A673 (cell line): Measurements from ENCODE around the gene CAPN1. TPM values are rescaled to one million over a fixed set of nuclear protein-coding genes. Genes with fewer than 3 reads are reported as not detected.

Source experiments
- BruUV-seq: library from RNA; stranded (reverse); fragments of 400-500 nt; replicated peaks from 2 replicates; lab custom pipeline; 2021; lab: Mats Ljungman, UMichigan
- CTCF ChIA-PET: fragments of 300-600 bp; sonication (Branson Sonifier 250); formaldehyde crosslinking; loops from one replicate; lab custom pipeline; 2022; ENCODE audit warnings: antibody characterized with exemption; lab: Charles Lee
- POLR2A ChIA-PET: fragments of 300-600 bp; sonication (Branson Sonifier 250); formaldehyde crosslinking; loops from one replicate; lab custom pipeline; 2022; ENCODE audit warnings: antibody characterized with exemption; ENCODE audit not compliant: low non-redundant PET; lab: Charles Lee
- DNase-seq: peaks from one replicate; pipeline ENCODE4 v3.0.0-alpha.2; 2015; ENCODE audit warnings: low spot score
- H3K27ac ChIP-seq: fragments of 200-600 bp; sonication (generic); 2 replicates; pipeline ENCODE4 v1.5.1; 2016; ENCODE audit warnings: mixed run types, low read depth, mild to moderate bottlenecking, mixed read lengths, antibody characterized with exemption, low read length; ENCODE audit not compliant: poor library complexity, severe bottlenecking
- H3K27me3 ChIP-seq: fragments of 200-600 bp; sonication (generic); replicated peaks from 2 replicates; pipeline ENCODE4 v1.6.1; 2017; ENCODE audit warnings: mixed run types, low read depth, mild to moderate bottlenecking, mixed read lengths, antibody characterized with exemption, low read length; ENCODE audit not compliant: insufficient read depth, poor library complexity
- H3K36me3 ChIP-seq: fragments of 200-600 bp; sonication (generic); 2 replicates; pipeline ENCODE4 v1.6.1; 2016; ENCODE audit warnings: mixed run types, mild to moderate bottlenecking, mixed read lengths, antibody characterized with exemption, low read length; ENCODE audit not compliant: insufficient read depth, poor library complexity, severe bottlenecking
- H3K4me1 ChIP-seq: fragments of 200-600 bp; sonication (generic); 2 replicates; pipeline ENCODE4 v1.6.1; 2017; ENCODE audit warnings: mixed run types, mild to moderate bottlenecking, mixed read lengths, antibody characterized with exemption, low read length; ENCODE audit not compliant: insufficient read depth, poor library complexity, severe bottlenecking
- H3K4me3 ChIP-seq: fragments of 200-600 bp; sonication (generic); 2 replicates; pipeline ENCODE4 v1.5.1; 2016; ENCODE audit warnings: low read depth, mixed run types, mild to moderate bottlenecking, mixed read lengths, low read length; ENCODE audit not compliant: poor library complexity, severe bottlenecking
- H3K9me3 ChIP-seq: fragments of 200-600 bp; sonication (generic); 2 replicates; pipeline ENCODE4 v1.6.1; 2016; ENCODE audit warnings: mixed run types, low read depth, mild to moderate bottlenecking, mixed read lengths, antibody characterized with exemption, low read length; ENCODE audit not compliant: poor library complexity, severe bottlenecking
- EZH2 ChIP-seq: fragments of 200-600 bp; sonication (generic); IDR thresholded peaks from 2 replicates; pipeline ENCODE4 v1.6.1; 2017; ENCODE audit warnings: borderline replicate concordance, low read depth, mild to moderate bottlenecking, mixed read lengths, antibody characterized with exemption, low read length; ENCODE audit not compliant: poor library complexity, severe bottlenecking
- intact Hi-C: fragments of 100-400 bp; cut with micrococcal nuclease; formaldehyde crosslinking; loops from one replicate; pipeline ENCODE4 v1.10.0; 2022; ENCODE audit not compliant: unreplicated experiment
- total RNA-seq: library from RNA; stranded (reverse); gene quantifications from 2 replicates; pipeline ENCODE4 v1.2.3, GENCODE V29; 2021
- TF ChIP-seq, protein P1 (sequence below): fragments of 300-800, 200-600 bp; sonication (generic); conservative IDR thresholded peaks from 2 replicates; pipeline ENCODE4 v1.5.1; 2017; ENCODE audit warnings: low read depth, mild to moderate bottlenecking, antibody characterized with exemption, low read length, moderate library complexity, mixed read lengths

The CAPN1 gene
- total RNA-seq, 1 experiment from 2014 or later = 79.9 TPM

DNA sequence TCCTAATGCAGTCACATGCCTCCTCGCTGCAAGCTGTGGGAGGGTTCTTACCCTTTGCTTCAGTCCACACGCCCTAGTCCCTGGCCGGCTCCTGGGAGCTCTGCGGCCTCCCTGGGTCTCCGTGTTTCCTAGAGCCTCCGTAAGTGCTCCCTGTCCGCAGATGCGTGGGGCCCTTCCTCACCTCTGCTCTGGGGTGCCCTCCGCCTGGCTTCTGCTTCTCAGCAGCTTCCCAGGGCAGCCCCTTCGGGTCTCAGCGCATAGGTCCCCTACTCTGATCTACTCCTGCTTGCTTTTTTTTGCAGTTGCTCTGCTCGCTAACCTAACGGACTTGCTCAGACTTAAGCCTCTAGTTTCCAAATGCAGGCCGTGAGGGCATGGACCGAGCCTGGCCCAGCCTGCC, 22.4 kb downstream of the CAPN1 start:
- Histone ChIP-seq H3K4me3 (no peak overlapping the region), H3K4me1 (no peaks in the 10 kb centered on the region), H3K27ac (no peak overlapping the region), H3K9me3 (no peaks in the 10 kb centered on the region), H3K36me3 (peaks cover 5% of the 10 kb centered on the region), H3K27me3 (no peaks in the 10 kb centered on the region)
- ChIA-PET CTCF (interaction anchor here (1.0 to 1.3 kb wide), 2 partner anchors 112 to 130 kb away, joined by 3 to 5 read pairs; partner anchors contain the start of gene DPF2), POLR2A (no interaction called here)
- TF ChIP-seq, protein P1, sequence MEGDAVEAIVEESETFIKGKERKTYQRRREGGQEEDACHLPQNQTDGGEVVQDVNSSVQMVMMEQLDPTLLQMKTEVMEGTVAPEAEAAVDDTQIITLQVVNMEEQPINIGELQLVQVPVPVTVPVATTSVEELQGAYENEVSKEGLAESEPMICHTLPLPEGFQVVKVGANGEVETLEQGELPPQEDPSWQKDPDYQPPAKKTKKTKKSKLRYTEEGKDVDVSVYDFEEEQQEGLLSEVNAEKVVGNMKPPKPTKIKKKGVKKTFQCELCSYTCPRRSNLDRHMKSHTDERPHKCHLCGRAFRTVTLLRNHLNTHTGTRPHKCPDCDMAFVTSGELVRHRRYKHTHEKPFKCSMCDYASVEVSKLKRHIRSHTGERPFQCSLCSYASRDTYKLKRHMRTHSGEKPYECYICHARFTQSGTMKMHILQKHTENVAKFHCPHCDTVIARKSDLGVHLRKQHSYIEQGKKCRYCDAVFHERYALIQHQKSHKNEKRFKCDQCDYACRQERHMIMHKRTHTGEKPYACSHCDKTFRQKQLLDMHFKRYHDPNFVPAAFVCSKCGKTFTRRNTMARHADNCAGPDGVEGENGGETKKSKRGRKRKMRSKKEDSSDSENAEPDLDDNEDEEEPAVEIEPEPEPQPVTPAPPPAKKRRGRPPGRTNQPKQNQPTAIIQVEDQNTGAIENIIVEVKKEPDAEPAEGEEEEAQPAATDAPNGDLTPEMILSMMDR = no peak
- TF ChIP-seq EZH2 = no peak
- no peak for DNase-seq
- intact Hi-C loops = loop anchor here (5.0 to 10.0 kb wide), 2 partner anchors 113 to 311 kb away; no protein-coding TSS in a partner anchor
- BruUV-seq = no TSS peak

DNA sequence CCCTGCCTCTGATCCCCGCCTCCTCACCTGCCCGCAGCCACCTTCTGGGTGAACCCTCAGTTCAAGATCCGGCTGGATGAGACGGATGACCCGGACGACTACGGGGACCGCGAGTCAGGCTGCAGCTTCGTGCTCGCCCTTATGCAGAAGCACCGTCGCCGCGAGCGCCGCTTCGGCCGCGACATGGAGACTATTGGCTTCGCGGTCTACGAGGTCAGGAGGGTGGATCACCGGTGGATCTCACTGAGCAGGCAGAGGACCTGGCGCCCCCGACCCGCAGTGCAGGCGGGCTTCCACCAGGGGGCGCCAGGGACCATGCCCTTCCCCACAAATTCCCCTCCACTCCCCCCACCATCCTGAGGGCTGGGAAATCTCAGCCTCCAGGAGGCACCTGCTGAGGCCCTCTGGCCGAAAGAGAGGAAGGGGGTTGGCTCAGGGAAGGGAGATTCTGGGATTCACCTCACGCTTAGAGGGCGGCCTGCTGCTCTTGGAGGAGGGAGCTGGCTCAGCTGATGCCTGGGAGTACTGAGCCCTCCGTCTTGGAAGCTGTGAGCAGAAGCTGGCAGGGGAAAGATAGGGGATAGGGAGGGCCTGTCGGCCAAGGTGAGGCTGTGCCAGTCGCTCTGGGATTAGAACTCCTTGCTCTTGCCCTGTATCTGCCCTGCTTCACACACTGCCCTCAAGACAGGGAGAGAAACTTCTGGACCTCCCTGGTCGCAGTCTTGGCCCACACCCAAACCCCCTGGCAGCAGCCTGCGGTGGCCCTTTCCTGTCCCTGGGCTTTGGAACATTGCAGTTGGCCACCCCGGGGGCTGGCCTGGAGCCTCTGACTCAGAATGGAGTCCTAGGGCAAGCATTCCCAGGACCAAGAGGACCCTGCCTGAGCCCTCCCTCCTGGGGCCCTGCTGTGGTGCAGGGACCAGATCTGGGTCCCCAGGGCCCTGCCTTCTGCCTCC, 23.2 kb downstream of the CAPN1 start:
- H3K27ac ChIP-seq = no peak overlapping the region
- peak; percentile 78 for DNase-seq
- intact Hi-C loops = loop anchor here (5.0 to 10.0 kb wide), 3 partner anchors 47 to 310 kb away; no protein-coding TSS in a partner anchor
- no peak overlapping the region for H3K4me3 ChIP-seq
- BruUV-seq = no TSS peak
- H3K4me1 ChIP-seq = no peaks in the 10 kb centered on the region
- no peaks in the 10 kb centered on the region for H3K9me3 ChIP-seq
- ChIA-PET CTCF (interaction anchor here (0.6 to 1.0 kb wide), 5 partner anchors 10 to 129 kb away, joined by 3 to 11 read pairs (median 4); partner anchors contain the start of gene DPF2), POLR2A (no interaction called here)
- H3K36me3 ChIP-seq = peaks cover 9% of the 10 kb centered on the region
- TF ChIP-seq, protein P1 = peak; percentile 99
- TF ChIP-seq EZH2 = no peak
- no peaks in the 10 kb centered on the region for H3K27me3 ChIP-seq

DNA sequence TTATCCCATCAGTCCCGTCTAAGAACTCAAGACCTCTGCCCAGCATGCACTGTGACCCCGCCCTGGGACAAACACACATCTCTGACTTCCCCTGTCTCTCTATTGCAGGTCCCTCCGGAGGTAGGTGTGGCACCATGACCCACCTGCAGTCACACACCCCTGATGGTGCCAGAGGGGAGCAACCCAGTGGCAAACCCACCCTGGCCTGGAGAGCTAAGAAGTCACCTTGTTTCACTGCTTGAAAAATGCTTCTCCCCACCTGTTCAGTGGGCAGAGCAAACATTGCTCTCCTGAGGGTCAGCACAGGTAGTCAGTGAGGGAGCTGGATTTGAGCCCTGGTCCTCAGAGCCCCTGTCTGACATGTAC, 23.9 kb downstream of the CAPN1 start:
- H3K9me3 ChIP-seq = no peaks in the 10 kb centered on the region
- no peak overlapping the region for H3K27ac ChIP-seq
- no peak overlapping the region for H3K4me3 ChIP-seq
- peaks cover 9% of the 10 kb centered on the region for H3K36me3 ChIP-seq
- H3K27me3 ChIP-seq = no peaks in the 10 kb centered on the region
- intact Hi-C loops = loop anchor here (5.0 to 10.0 kb wide), 2 partner anchors 47 to 309 kb away; no protein-coding TSS in a partner anchor
- DNase-seq = no peak
- ChIA-PET POLR2A (no interaction called here), CTCF (interaction anchor here (0.6 to 1.0 kb wide), 4 partner anchors 10 to 124 kb away, joined by 3 to 11 read pairs (median 6); no protein-coding TSS in a partner anchor)
- no peaks in the 10 kb centered on the region for H3K4me1 ChIP-seq
- no TSS peak for BruUV-seq
- TF ChIP-seq, protein P1 = no peak
- no peak for TF ChIP-seq EZH2
